Testis (tissue), 3 donors: ENCODE data around the gene TCEA2. TPM values are rescaled to one million over a fixed set of nuclear protein-coding genes. Genes with fewer than 3 reads are reported as not detected.

Source experiments
- DNase-seq: peaks from one replicate; pipeline ENCODE4 v3.0.0-alpha.2; 2019
- H3K27ac ChIP-seq, 2 donors: fragments of 200-600 bp; sonication (generic); one replicate each; pipeline ENCODE4 v1.5.1; 2019
- H3K27me3 ChIP-seq: fragments of 200-600 bp; sonication (generic); one replicate; pipeline ENCODE4 v1.5.1; 2019
- H3K36me3 ChIP-seq: fragments of 200-600 bp; sonication (generic); one replicate; pipeline ENCODE4 v1.5.1; 2017; ENCODE audit warnings: low read depth; ENCODE audit errors: missing control alignments
- H3K4me1 ChIP-seq: fragments of 200-600 bp; sonication (generic); one replicate; pipeline ENCODE4 v1.5.1; 2019
- H3K4me3 ChIP-seq, 2 donors: fragments of 200-600 bp; sonication (generic); one replicate each; pipeline ENCODE4 v1.5.1; 2017 to 2019
- H3K9me3 ChIP-seq: fragments of 200-600 bp; sonication (generic); one replicate; pipeline ENCODE4 v1.5.1; 2017
- POLR2A ChIP-seq: fragments of 450-650 bp; IDR thresholded peaks from one replicate; pipeline ENCODE4 v1.6.1; 2017; ENCODE audit warnings: antibody characterized with exemption, mild to moderate bottlenecking, moderate library complexity
- WGBS, 2 donors: methylation state at CpG; one replicate each; pipeline ENCODE4 v1.1.5; 2018; 5-methylcytosine and 5-hydroxymethylcytosine counted together
- intact Hi-C: fragments of 100-400 bp; cut with DNase I; formaldehyde crosslinking; loops from one replicate; pipeline ENCODE4 v1.15.1; 2023; ENCODE audit warnings: low total_unique reads
- polyA plus RNA-seq: library from polyadenylated mRNA; stranded (reverse); fragments of 350-450 nt; fragmentation: Illumina TruSeq; extraction: RNeasy Lipid Tissue Mini Kit (QIAGEN cat#74804); gene quantifications from one replicate; pipeline ENCODE4 v1.2.3, GENCODE V29; 2014; ENCODE audit warnings: low read depth, low replicate concordance; ENCODE audit not compliant: insufficient read depth
- total RNA-seq, 2 donors: library from RNA; depleted of rRNA; stranded (reverse); fragments of >200 nt; gene quantifications; one replicate each; pipeline ENCODE4 v1.2.3, GENCODE V29; 2016
- TF ChIP-seq, protein P1 (sequence below), 3 experiments: fragments of 450-650 bp in 2 of 3; fragments of 200-600 bp in 1 of 3; sonication (generic) in 1 of 3; IDR thresholded peaks; one replicate each; pipeline ENCODE4 v1.5.1; 2016 to 2019; ENCODE audit warnings: antibody characterized with exemption in 3 of 3, mild to moderate bottlenecking in 2 of 3, moderate library complexity in 1 of 3

Gene TCEA2
- total and polyA plus RNA-seq, 3 donors from 2014 or later = 94.5 to 171 (median 126) TPM

DNA sequence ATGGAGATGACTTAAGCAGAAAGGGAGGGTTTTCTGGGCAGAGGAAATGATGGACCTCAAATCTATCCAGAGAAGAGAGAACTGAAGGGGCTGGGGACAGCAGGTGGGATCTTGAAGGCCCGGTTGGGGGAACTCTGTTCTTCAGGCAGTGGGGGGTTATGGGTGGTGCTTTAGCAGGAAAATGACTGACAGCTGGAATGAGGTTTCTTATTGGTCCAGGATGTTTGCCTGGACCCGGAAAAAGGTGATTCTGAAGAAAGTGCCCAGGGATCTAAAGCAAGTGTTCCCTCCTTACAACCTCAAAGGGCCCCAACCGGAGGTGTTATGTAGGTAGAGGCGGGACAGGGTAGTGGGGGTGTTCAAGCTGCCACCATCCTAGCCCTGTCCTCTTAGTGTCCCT is 32.5 kb downstream of the TCEA2 start:
- no peaks in the 10 kb centered on the region for H3K36me3 ChIP-seq
- no peaks in the 10 kb centered on the region for H3K4me1 ChIP-seq
- TF ChIP-seq, protein P1, sequence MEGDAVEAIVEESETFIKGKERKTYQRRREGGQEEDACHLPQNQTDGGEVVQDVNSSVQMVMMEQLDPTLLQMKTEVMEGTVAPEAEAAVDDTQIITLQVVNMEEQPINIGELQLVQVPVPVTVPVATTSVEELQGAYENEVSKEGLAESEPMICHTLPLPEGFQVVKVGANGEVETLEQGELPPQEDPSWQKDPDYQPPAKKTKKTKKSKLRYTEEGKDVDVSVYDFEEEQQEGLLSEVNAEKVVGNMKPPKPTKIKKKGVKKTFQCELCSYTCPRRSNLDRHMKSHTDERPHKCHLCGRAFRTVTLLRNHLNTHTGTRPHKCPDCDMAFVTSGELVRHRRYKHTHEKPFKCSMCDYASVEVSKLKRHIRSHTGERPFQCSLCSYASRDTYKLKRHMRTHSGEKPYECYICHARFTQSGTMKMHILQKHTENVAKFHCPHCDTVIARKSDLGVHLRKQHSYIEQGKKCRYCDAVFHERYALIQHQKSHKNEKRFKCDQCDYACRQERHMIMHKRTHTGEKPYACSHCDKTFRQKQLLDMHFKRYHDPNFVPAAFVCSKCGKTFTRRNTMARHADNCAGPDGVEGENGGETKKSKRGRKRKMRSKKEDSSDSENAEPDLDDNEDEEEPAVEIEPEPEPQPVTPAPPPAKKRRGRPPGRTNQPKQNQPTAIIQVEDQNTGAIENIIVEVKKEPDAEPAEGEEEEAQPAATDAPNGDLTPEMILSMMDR (IDR thresholded peaks at IDR 0.05) = no peak
- no peak for TF ChIP-seq POLR2A
- intact Hi-C loops = no loop called here
- H3K4me3 ChIP-seq = no peak overlapping the region
- no peak overlapping the region for H3K27ac ChIP-seq
- WGBS, 2 donors = 83 to 87% methylated on average over 4 of the region's 4 CpGs
- no peaks in the 10 kb centered on the region for H3K27me3 ChIP-seq
- no peak for DNase-seq
- no peaks in the 10 kb centered on the region for H3K9me3 ChIP-seq

DNA sequence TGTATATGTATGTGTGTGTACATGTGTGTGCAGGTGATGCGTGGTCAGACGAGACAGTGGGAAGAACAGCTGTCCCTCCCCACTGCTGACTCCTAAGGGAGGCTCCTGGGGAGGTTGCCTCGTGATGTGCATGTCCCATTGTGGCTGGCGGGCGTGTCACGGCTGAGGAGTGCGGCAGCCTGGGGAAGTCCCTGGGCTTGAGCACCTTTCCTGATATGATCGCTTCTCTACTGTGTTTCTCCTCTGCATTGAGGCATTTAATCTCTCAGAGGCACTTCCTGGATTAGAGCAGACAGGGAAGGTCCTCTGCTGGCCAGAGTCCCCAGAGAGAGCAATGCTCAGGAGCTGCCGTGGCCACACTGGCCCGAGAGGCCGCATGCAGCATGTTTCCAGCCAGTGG is 32.9 kb downstream of the TCEA2 start:
- no peak for DNase-seq
- H3K27me3 ChIP-seq = no peaks in the 10 kb centered on the region
- no peak overlapping the region for H3K4me3 ChIP-seq
- WGBS, 2 donors = 93 to 94% methylated on average over 11 of the region's 11 CpGs
- no peak overlapping the region for H3K27ac ChIP-seq
- H3K9me3 ChIP-seq = no peaks in the 10 kb centered on the region
- H3K4me1 ChIP-seq = no peaks in the 10 kb centered on the region
- H3K36me3 ChIP-seq = no peaks in the 10 kb centered on the region
- intact Hi-C loops = no loop called here
- no peak for TF ChIP-seq POLR2A
- TF ChIP-seq, protein P1 (IDR thresholded peaks at IDR 0.05) = no peak

DNA sequence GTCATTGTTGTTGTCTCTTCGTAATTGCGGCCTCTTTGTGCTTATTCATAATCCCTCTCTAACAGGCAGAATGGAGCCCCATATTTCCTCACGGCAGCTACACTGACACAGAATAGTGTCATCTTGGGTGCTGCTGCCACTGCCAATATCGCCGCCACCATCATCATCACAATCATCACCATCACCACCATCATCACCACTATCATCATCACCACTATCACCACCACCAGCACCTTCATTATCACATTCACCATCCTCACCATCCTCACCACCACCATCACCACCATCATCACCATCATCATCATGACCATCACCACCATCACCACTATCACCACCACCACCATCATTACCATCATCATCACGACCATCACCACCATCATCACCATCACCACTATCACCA is 33.5 kb downstream of the TCEA2 start:
- no peak overlapping the region for H3K27ac ChIP-seq
- H3K36me3 ChIP-seq = no peaks in the 10 kb centered on the region
- H3K27me3 ChIP-seq = no peaks in the 10 kb centered on the region
- H3K4me3 ChIP-seq = no peak overlapping the region
- 85 to 91% methylated on average over 6 of the region's 6 CpGs for WGBS, 2 donors
- H3K9me3 ChIP-seq = no peaks in the 10 kb centered on the region
- intact Hi-C loops = no loop called here
- TF ChIP-seq, protein P1 (IDR thresholded peaks at IDR 0.05) = no peak
- no peak for TF ChIP-seq POLR2A
- no peak for DNase-seq
- no peaks in the 10 kb centered on the region for H3K4me1 ChIP-seq

DNA sequence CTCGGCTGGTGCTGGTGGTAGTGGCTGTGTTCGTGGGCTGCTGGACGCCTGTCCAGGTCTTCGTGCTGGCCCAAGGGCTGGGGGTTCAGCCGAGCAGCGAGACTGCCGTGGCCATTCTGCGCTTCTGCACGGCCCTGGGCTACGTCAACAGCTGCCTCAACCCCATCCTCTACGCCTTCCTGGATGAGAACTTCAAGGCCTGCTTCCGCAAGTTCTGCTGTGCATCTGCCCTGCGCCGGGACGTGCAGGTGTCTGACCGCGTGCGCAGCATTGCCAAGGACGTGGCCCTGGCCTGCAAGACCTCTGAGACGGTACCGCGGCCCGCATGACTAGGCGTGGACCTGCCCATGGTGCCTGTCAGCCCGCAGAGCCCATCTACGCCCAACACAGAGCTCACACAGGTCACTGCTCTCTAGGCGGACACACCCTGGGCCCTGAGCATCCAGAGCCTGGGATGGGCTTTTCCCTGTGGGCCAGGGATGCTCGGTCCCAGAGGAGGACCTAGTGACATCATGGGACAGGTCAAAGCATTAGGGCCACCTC is 35.5 kb downstream of the TCEA2 start:
- Histone ChIP-seq H3K4me1 (peaks cover 5% of the 10 kb centered on the region), H3K9me3 (no peaks in the 10 kb centered on the region), H3K36me3 (no peaks in the 10 kb centered on the region), H3K27me3 (no peaks in the 10 kb centered on the region), H3K4me3 (no peak overlapping the region), H3K27ac (no peak overlapping the region)
- 92 to 95% methylated on average over 18 to 28 of the region's 28 CpGs for WGBS, 2 donors
- no peak for DNase-seq
- TF ChIP-seq POLR2A = no peak
- TF ChIP-seq, protein P1 (IDR thresholded peaks at IDR 0.05) = no peak
- intact Hi-C loops = no loop called here

DNA sequence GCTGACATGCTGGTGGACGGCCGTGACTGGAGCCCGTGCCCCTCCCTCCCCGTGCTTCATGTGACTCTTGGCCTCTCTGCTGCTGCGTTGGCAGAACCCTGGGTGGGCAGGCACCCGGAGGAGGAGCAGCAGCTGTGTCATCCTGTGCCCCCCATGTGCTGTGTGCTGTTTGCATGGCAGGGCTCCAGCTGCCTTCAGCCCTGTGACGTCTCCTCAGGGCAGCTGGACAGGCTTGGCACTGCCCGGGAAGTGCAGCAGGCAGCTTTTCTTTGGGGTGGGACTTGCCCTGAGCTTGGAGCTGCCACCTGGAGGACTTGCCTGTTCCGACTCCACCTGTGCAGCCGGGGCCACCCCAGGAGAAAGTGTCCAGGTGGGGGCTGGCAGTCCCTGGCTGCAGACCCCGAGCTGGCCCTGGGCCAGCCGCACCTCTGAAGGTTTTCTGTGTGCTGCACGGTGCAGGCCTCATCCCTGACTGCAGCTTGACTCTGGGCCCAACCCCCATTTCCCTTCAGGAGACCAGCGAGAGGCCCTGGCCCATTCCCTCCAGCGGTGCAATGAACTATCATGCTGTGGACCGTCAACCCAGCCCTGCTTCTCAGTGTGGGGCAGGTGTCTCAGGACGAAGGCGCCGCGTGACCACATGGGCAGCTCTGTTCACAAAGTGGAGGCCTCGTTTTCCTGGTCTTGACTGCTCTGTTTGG is 36.2 kb downstream of the TCEA2 start:
- Histone ChIP-seq H3K9me3 (no peaks in the 10 kb centered on the region), H3K36me3 (no peaks in the 10 kb centered on the region), H3K4me3 (no peak overlapping the region), H3K27me3 (no peaks in the 10 kb centered on the region), H3K4me1 (peaks cover 5% of the 10 kb centered on the region), H3K27ac (no peak overlapping the region)
- TF ChIP-seq, protein P1 (IDR thresholded peaks at IDR 0.05) = no peak
- DNase-seq = no peak
- 84 to 95% methylated on average over 8 to 19 of the region's 21 CpGs for WGBS, 2 donors
- intact Hi-C loops = no loop called here
